ENCODE measurements around the gene VKORC1L1.

VKORC1L1 gene

DNA sequence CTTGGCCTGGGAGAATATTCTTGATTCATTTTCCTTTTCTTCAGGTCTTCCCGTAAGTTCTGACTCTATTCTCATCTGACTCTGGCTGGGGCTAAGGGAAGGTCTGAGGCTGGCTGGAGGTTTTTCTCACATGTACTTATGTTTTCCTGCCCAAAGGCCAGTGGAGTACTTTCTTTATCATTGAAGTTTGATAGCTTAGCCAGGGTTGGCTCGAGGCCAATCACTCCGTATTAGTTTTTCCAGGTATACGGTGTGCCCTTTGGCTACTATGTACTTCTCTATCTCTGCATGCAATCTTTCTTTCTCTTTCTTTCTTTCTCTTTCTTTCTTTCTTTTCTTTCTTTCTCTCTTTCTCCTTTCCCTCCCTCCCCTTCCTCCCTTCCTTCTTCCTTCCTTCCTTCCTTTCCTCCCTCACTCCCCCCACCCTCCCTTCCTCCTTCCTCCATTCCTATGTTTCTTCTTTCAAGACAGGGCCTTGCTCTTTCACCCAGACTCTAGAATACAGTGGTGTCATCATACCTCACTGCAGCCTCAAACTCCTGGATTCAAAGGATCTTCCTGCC lies 26.8 kb upstream of the VKORC1L1 start:
- TF ChIP-seq TEAD4 (IDR thresholded peaks at IDR 0.05) (no peak), ZBTB7A (IDR thresholded peaks at IDR 0.05; ENCODE audit: low read depth) (no peak), RAD21 (IDR thresholded peaks at IDR 0.05; ENCODE audit: low read depth) (no peak), EGR1 (IDR thresholded peaks at IDR 0.05) (no peak), NFIC (IDR thresholded peaks at IDR 0.05) (no peak), TAF1 (IDR thresholded peaks at IDR 0.05; ENCODE audit: low read depth) (no peak), TCF12 (IDR thresholded peaks at IDR 0.05; ENCODE audit: low read depth) (no peak), CEBPB (IDR thresholded peaks at IDR 0.05) (no peak), EP300 (IDR thresholded peaks at IDR 0.05; ENCODE audit: borderline replicate concordance) (no peak), FOXM1 (IDR thresholded peaks at IDR 0.05; ENCODE audit: borderline replicate concordance, low read depth) (no peak), YY1 (IDR thresholded peaks at IDR 0.05; ENCODE audit: low read depth) (no peak)
- TF ChIP-seq, protein P1, sequence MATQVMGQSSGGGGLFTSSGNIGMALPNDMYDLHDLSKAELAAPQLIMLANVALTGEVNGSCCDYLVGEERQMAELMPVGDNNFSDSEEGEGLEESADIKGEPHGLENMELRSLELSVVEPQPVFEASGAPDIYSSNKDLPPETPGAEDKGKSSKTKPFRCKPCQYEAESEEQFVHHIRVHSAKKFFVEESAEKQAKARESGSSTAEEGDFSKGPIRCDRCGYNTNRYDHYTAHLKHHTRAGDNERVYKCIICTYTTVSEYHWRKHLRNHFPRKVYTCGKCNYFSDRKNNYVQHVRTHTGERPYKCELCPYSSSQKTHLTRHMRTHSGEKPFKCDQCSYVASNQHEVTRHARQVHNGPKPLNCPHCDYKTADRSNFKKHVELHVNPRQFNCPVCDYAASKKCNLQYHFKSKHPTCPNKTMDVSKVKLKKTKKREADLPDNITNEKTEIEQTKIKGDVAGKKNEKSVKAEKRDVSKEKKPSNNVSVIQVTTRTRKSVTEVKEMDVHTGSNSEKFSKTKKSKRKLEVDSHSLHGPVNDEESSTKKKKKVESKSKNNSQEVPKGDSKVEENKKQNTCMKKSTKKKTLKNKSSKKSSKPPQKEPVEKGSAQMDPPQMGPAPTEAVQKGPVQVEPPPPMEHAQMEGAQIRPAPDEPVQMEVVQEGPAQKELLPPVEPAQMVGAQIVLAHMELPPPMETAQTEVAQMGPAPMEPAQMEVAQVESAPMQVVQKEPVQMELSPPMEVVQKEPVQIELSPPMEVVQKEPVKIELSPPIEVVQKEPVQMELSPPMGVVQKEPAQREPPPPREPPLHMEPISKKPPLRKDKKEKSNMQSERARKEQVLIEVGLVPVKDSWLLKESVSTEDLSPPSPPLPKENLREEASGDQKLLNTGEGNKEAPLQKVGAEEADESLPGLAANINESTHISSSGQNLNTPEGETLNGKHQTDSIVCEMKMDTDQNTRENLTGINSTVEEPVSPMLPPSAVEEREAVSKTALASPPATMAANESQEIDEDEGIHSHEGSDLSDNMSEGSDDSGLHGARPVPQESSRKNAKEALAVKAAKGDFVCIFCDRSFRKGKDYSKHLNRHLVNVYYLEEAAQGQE (IDR thresholded peaks at IDR 0.05; ENCODE audit: low read depth), result no peak
- TF ChIP-seq, protein P2, sequence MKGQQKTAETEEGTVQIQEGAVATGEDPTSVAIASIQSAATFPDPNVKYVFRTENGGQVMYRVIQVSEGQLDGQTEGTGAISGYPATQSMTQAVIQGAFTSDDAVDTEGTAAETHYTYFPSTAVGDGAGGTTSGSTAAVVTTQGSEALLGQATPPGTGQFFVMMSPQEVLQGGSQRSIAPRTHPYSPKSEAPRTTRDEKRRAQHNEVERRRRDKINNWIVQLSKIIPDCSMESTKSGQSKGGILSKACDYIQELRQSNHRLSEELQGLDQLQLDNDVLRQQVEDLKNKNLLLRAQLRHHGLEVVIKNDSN (IDR thresholded peaks at IDR 0.05), result no peak
- TF ChIP-seq, protein P3, sequence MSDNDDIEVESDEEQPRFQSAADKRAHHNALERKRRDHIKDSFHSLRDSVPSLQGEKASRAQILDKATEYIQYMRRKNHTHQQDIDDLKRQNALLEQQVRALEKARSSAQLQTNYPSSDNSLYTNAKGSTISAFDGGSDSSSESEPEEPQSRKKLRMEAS (IDR thresholded peaks at IDR 0.05), result no peak

DNA sequence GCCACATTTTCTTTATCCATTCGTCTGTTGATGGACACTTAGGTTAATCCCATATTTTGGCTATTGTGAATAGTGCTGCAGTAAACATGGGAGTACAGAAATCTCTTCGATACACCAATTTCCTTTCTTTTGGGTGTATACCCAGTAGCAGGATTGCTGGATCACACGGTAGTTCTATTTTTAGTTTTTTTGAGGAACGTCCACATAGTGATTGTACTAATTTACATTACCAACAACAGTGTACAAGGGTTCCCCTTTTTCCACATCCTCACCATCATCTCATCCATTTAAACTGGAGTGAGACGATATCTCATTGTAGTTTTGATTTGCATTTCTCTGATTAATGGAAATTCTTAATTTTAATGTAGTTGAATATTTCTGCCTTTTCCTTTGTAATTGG lies 19.3 kb downstream of the VKORC1L1 start:
- TF ChIP-seq CEBPB (IDR thresholded peaks at IDR 0.05), result no peak
- no peak for TF ChIP-seq TAF1 (IDR thresholded peaks at IDR 0.05; ENCODE audit: low read depth)
- TF ChIP-seq TCF12 (IDR thresholded peaks at IDR 0.05; ENCODE audit: low read depth), result no peak
- no peak for TF ChIP-seq CREB1 (IDR thresholded peaks at IDR 0.05; ENCODE audit: low read depth)
- no peak for TF ChIP-seq YY1 (IDR thresholded peaks at IDR 0.05; ENCODE audit: low read depth)
- TF ChIP-seq, protein P2 (IDR thresholded peaks at IDR 0.05), result no peak
- TF ChIP-seq, protein P1 (IDR thresholded peaks at IDR 0.05; ENCODE audit: low read depth), result no peak
- no peak for TF ChIP-seq FOXM1 (IDR thresholded peaks at IDR 0.05; ENCODE audit: borderline replicate concordance, low read depth)

DNA sequence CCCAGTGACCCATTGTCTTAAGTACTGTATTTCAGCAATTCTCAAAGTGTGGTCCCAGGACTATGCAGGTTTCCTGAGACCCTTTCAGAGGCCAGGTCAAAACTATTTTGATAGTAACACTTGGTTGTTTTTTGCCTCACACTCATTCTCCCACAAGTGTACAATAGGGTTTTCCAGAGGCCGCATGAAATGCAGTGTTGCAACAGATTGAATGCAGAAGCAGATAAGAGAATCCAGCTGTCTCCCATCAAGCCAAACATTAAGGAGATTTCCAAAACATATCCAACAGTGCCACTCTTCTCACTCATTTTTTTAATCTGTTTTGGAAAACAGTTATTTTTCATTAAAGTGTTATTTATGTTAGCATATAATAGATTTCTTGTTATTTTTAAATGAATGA lies 20.0 kb downstream of the VKORC1L1 start:
- TF ChIP-seq TEAD4 (IDR thresholded peaks at IDR 0.05) (no peak), YY1 (IDR thresholded peaks at IDR 0.05; ENCODE audit: low read depth) (no peak), RAD21 (IDR thresholded peaks at IDR 0.05; ENCODE audit: low read depth) (no peak), EP300 (IDR thresholded peaks at IDR 0.05; ENCODE audit: borderline replicate concordance) (no peak), FOXM1 (IDR thresholded peaks at IDR 0.05; ENCODE audit: borderline replicate concordance, low read depth) (no peak), CEBPB (IDR thresholded peaks at IDR 0.05) (no peak), TAF1 (IDR thresholded peaks at IDR 0.05; ENCODE audit: low read depth) (no peak), NFIC (IDR thresholded peaks at IDR 0.05) (no peak), TCF12 (IDR thresholded peaks at IDR 0.05; ENCODE audit: low read depth) (no peak), ZBTB7A (IDR thresholded peaks at IDR 0.05; ENCODE audit: low read depth) (no peak), CREB1 (IDR thresholded peaks at IDR 0.05; ENCODE audit: low read depth) (no peak), EGR1 (IDR thresholded peaks at IDR 0.05) (no peak)
- TF ChIP-seq, protein P2 (IDR thresholded peaks at IDR 0.05), result no peak
- TF ChIP-seq, protein P1 (IDR thresholded peaks at IDR 0.05; ENCODE audit: low read depth), result no peak
- TF ChIP-seq, protein P3 (IDR thresholded peaks at IDR 0.05), result no peak

DNA sequence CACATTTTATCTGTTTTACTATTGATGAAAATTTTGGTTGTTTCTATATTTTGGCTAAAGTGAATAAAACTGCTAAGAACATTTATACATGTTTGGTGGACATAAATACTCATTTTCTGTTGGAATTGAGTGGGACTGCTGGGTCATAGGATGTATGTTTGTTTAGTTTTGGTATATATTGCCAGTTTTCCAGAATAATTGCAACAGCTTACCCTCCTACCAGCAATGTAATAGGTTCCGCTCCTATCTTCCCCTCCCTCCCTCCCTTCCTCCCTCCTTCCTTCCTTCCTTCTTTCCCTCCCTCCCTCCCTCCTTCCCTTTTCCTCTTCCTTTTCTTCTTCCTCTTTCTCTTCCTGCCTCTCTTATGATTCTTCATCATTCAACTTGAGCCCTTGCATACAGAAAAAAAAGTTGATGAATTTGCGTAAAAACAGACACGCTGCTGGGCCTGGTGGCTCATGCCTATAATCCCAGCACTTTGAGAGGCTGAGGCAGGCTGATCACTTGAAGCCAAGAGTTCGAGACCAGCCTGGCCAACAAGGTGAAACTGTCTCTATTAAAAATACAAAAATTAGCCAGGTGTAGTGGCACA lies 23.5 kb downstream of the VKORC1L1 start:
- no peak for TF ChIP-seq FOXM1 (IDR thresholded peaks at IDR 0.05; ENCODE audit: borderline replicate concordance, low read depth)
- TF ChIP-seq, protein P2 (IDR thresholded peaks at IDR 0.05), result no peak
- no peak for TF ChIP-seq CEBPB (IDR thresholded peaks at IDR 0.05)
- no peak for TF ChIP-seq RAD21 (IDR thresholded peaks at IDR 0.05; ENCODE audit: low read depth)
- TF ChIP-seq EP300 (IDR thresholded peaks at IDR 0.05; ENCODE audit: borderline replicate concordance), result no peak
- no peak for TF ChIP-seq TAF1 (IDR thresholded peaks at IDR 0.05; ENCODE audit: low read depth)
- TF ChIP-seq ZBTB7A (IDR thresholded peaks at IDR 0.05; ENCODE audit: low read depth), result no peak
- TF ChIP-seq, protein P3 (IDR thresholded peaks at IDR 0.05), result no peak
- TF ChIP-seq YY1 (IDR thresholded peaks at IDR 0.05; ENCODE audit: low read depth), result no peak
- TF ChIP-seq, protein P1 (IDR thresholded peaks at IDR 0.05; ENCODE audit: low read depth), result no peak
- TF ChIP-seq EGR1 (IDR thresholded peaks at IDR 0.05), result no peak
- TF ChIP-seq CREB1 (IDR thresholded peaks at IDR 0.05; ENCODE audit: low read depth), result no peak
- TF ChIP-seq NFIC (IDR thresholded peaks at IDR 0.05), result no peak
- TF ChIP-seq TCF12 (IDR thresholded peaks at IDR 0.05; ENCODE audit: low read depth), result no peak
- TF ChIP-seq TEAD4 (IDR thresholded peaks at IDR 0.05), result no peak
